HG02885 (cell line): ENCODE data around the gene SYNPR.

ENCODE experiments used
- ATAC-seq: cut with Tn5 transposase; IDR thresholded peaks from one replicate; pipeline ENCODE4 v1.9.1; 2021; ENCODE audit warnings: mild to moderate bottlenecking; ENCODE audit not compliant: unreplicated experiment, poor library complexity

SYNPR gene

GRCh38 chr3:63521657-63522056 is 243.5 kb downstream of the SYNPR start:
- ATAC-seq, result no peak

- no peak for ATAC-seq
These were observed 245.0 kb downstream of the SYNPR start for GRCh38 chr3:63523100-63523499.

- ATAC-seq, result peak; percentile 93
These were observed 250.4 kb downstream of the SYNPR start for GRCh38 chr3:63528325-63529000.

- ATAC-seq, result no peak
These were observed 254.4 kb downstream of the SYNPR start for GRCh38 chr3:63532521-63532920.

GRCh38 chr3:63538919-63539318 is 260.8 kb downstream of the SYNPR start:
- ATAC-seq, result peak; percentile 65

- no peak for ATAC-seq
These were observed 277.7 kb downstream of the SYNPR start for GRCh38 chr3:63555767-63556166.

GRCh38 chr3:63556401-63556800 is 278.3 kb downstream of the SYNPR start:
- ATAC-seq, result no peak

GRCh38 chr3:63557912-63558311 is 279.8 kb downstream of the SYNPR start:
- ATAC-seq, result peak; percentile 99

GRCh38 chr3:63559884-63560283 is 281.8 kb downstream of the SYNPR start:
- no peak for ATAC-seq

GRCh38 chr3:63561879-63562278 is 283.8 kb downstream of the SYNPR start:
- ATAC-seq, result no peak

GRCh38 chr3:63562323-63562722 is 284.2 kb downstream of the SYNPR start:
- ATAC-seq, result no peak

GRCh38 chr3:63563572-63563971 is 285.5 kb downstream of the SYNPR start:
- no peak for ATAC-seq

- no peak for ATAC-seq
These were observed 287.1 kb downstream of the SYNPR start for GRCh38 chr3:63565220-63565619.

GRCh38 chr3:63571682-63572081 is 293.6 kb downstream of the SYNPR start:
- ATAC-seq, result no peak

- no peak for ATAC-seq
These were observed 298.7 kb downstream of the SYNPR start for GRCh38 chr3:63576846-63577245.

GRCh38 chr3:63578858-63579257 is 300.8 kb downstream of the SYNPR start:
- no peak for ATAC-seq

GRCh38 chr3:63580151-63580550 is 302.0 kb downstream of the SYNPR start:
- no peak for ATAC-seq

GRCh38 chr3:63582943-63583500 is 304.9 kb downstream of the SYNPR start:
- no peak for ATAC-seq

- no peak for ATAC-seq
These were observed 306.6 kb downstream of the SYNPR start for GRCh38 chr3:63584681-63585080.

- ATAC-seq, result no peak
These were observed 307.8 kb downstream of the SYNPR start for GRCh38 chr3:63585927-63586326.

- ATAC-seq, result no peak
These were observed 310.8 kb downstream of the SYNPR start for GRCh38 chr3:63588895-63589294.

GRCh38 chr3:63593779-63594178 is 315.7 kb downstream of the SYNPR start:
- no peak for ATAC-seq
